GM21529 (cell line): ENCODE measurements around the gene VWF.
"Not testable (repeated sequence)": the region's sequence is repeated elsewhere in the genome, so short reads cannot be mapped to it uniquely, and the experiment has no call there.

ENCODE experiments used
- ATAC-seq: cut with Tn5 transposase; IDR thresholded peaks from one replicate; pipeline ENCODE4 v1.9.1; 2021; ENCODE audit not compliant: unreplicated experiment

Gene VWF

DNA sequence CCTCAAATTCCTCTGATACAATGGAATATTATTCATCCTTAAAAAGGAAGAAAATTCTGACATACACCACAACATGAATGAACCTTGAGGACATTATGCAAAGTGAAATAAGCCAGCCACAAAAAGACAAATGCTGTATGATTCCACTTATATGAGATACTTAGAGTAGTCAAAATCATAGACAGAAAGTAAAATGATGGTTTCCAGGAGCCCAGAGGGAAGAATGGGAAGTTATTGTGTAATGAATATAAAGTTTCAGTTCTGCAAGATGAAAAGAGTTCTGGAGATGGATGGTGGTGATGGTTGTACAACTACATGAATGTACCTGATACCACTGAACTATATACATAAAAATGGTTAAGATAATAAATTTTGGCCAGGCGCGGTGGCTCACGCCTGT is 18.3 kb downstream of the VWF start:
- ATAC-seq: no peak

DNA sequence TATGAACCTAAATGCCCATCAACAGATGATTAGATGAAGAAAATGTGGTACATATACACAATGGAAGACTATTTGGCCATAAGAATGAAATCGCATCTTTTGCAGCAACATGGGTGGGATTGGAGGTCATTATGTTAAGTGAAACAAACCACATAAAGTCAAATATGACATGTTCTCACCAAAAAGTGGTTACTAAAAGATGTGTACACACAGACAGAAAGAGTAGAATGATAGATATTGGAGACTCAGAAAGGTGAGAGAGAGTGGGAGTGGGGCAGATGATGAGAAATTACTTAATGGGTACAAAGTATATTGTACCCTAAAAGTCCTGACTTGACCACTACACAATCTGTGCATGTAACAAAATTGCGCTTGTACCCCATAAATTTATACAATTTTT is 19.6 kb downstream of the VWF start:
- no peak for ATAC-seq

GRCh38 chr12:6104027-6104426 is 20.4 kb downstream of the VWF start:
- no peak for ATAC-seq

DNA sequence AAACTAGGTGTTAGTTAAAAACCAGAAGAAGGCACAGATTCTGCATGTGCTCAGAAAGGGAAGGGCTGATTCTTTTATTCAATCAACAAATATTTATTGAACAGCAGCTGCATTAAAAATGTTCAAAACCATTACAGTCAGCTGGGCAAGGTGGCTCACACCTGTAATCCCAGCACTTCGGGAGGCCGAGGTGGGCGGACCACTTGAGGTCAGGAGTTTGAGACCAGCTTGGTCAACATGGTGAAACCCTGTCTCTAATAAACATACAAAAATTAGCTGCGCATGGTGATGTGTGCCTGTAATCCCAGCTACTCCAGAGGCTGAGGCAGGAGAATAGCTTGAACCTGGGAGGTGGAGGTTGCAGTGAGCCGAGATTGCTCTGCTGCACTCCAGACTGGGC is 22.4 kb downstream of the VWF start:
- ATAC-seq: not testable (repeated sequence)

DNA sequence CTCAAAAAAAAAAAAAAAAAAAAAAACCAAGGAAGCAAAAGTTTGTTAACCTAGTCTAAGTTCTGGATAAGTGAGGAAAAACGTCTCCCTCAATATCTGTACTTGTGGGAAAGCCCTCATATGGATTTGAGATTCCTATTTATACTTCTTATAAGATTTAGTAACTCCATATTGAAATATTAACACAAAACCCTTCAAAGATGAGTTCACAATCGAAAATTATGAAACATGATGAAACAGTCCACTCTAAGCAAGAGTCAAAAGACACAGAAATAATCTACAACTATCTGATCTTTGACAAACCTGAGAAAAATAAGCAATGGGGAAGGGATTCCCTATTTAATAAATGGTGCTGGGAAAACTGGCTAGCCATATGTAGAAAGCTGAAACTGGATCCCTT is 25.2 kb downstream of the VWF start:
- no peak for ATAC-seq

DNA sequence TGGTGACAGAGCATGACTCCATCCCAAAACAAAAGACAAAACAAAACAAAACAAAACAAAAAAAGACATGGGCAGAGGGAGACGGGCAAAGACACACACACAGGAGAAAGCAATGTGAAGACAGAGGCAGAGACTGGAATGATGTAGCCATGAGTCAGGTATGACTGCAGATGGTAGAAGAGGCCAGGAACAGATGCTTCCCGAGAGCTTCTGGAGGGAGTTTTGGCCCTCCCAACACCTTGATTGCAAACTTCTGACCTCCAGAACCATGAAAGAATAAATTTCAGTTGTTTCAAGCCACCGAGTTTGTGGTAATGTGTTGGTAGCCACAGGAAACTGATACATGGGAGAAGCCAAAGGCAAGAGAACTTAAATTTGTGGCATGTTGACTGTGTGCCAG is 27.1 kb downstream of the VWF start:
- no peak for ATAC-seq

DNA sequence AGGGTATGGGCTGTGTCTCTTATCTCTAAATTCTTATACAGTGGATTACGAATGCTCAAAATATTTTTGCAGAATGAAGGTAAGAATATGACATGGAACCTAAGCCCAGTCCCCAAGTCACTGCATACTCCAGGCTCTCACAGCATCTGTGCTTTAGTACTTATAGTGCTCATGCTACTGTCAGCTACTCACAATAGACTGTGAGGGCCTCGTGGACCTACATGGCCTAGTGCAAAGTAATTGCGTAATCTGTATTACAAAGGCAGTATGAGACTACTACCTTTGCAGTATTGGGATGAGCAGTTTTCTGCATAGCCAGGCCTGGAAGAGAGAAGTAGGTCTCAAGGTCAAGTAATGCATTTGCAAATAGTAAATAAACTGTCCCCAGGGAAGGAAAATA is 27.9 kb downstream of the VWF start:
- ATAC-seq: no peak

DNA sequence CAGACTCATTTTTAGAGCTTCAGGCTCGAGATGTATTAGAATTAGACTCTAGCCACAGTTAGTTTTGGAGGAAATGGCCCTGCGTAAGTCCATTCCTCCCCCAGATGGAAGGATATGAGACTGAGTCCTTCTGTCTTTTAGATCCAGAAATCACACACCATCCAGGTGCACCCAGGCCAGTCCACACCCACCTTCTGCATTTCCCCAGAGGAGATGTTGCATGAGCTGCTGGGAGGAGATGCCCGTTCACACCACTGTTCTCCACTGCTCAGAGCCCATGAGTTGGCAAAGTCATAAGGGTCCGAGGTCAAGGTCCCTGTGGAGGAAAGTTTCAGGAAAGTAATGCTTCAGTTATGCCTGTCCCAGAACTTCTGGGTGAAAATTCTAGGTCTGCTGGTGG is 29.2 kb downstream of the VWF start:
- no peak for ATAC-seq

DNA sequence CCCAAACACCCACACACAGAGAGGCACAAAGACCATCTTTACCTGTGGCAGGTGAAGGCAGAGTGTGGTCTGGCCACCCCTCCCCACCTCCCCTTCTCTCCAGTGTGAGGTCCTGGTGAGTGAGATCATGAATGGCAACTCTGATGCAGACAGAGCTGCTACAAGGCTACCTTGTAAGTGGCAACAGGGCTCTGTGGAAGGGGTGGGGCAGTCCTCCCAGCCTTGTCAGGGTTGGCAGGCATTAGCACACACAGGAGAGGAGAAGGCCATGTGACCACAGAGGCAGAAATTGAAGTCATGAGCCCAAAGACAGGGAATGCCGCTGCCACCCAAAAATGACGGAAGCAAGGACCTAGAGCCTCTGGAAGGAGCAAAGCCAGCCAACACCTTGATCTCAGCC is 30.7 kb downstream of the VWF start:
- ATAC-seq: no peak

GRCh38 chr12:6092784-6093722 is 31.4 kb downstream of the VWF start:
- no peak for ATAC-seq

DNA sequence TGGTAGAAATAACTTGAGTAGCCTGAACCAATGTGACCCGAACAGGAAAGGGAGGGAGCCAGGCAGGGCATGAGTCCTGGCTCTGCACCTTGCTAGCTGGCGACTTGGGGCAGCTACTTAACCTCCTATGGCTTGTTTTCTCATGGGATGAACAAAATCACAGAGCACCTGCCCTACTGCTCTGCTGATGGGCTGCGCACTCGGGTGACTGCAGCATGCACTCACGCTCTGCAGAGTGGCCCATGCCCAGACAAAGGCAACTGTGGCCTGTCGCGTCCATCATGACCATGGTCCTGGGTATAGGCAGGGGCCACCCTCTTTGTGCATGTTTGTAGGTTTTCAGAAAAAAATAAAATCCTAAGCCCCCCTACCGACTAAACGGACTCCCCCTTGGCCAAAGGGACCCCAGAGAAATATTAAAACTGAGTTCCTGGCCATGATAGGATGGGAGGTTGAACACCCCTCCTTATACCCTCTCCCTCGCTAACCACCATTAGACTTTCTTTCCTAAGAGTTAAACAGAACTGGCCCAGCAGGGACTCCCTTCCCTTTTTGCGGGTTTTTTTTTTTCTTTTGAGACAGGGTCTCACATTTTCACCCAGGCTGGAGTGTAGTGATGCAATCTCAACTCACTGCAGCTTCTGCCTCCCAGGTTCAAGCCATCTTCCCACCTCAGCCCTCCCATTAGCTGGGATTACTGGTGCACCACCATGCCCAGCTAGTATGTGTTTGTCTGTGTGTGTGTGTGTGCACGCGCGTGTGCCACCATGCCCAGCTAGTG is 32.5 kb downstream of the VWF start:
- no peak for ATAC-seq

GRCh38 chr12:6090803-6091202 is 33.7 kb downstream of the VWF start:
- ATAC-seq: no peak

GRCh38 chr12:6088921-6089747 is 35.3 kb downstream of the VWF start:
- ATAC-seq: no peak

DNA sequence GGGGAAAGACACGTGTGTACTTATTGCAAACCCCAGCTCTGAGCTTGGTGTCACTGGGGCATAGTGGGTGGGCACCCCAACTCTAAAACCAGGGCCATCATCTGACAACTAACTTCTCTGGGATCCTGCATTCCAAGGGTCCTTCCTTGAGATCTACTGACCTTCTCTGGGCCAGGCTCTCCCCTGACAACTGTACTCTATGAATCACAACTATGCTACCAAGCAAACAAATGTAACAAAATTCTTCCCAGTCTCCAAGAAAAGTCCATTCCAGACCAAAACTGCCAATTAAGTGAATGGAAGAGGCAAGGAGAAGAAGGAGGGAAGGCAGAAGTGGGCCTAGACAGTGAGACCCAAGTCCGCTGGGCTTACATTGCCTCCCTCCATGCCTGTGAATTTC is 38.2 kb downstream of the VWF start:
- no peak for ATAC-seq

GRCh38 chr12:6085841-6086240 is 38.6 kb downstream of the VWF start:
- ATAC-seq: no peak

GRCh38 chr12:6084969-6085450 is 39.5 kb downstream of the VWF start:
- no peak for ATAC-seq

- ATAC-seq: no peak
These were observed 40.1 kb downstream of the VWF start for GRCh38 chr12:6084261-6084968.

DNA sequence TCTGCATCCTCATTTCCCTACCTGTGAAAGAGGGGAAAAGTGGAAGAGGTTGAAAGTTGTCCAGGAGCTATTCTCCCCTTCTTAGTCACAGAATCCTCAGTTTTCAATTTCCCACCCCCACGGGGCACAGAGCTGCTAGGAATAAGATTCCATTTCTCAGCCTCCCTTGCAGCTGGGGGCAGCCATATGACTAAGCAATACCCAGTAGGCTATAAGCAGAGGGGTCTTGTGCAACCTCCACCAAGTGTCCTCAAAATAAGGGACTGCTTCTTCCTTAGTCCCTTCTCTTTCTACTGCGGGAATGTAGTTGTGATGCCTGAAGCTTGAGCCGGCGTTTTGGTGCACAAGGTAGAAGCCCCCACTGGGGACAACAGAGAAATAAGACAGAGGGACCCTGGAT is 40.9 kb downstream of the VWF start:
- no peak for ATAC-seq

DNA sequence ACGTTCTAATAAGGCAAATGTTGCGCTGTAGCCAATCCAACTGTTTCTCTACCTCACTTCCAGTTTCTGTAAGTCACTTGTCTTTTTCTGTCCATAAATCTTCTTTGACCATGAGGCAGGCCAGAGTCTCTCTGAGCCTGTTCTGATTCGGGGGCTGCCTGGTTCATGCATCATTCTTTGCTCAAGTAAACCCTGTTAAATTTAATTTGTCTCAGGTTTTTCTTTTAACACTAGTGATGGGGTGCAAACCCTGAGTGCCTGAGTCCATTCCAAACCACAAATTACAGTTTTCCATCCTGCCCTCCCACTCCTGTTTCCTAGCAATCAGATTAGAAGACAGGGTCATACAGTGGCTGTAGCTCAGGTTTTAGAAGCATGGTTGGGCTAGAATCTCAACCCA is 41.9 kb downstream of the VWF start:
- ATAC-seq: no peak

DNA sequence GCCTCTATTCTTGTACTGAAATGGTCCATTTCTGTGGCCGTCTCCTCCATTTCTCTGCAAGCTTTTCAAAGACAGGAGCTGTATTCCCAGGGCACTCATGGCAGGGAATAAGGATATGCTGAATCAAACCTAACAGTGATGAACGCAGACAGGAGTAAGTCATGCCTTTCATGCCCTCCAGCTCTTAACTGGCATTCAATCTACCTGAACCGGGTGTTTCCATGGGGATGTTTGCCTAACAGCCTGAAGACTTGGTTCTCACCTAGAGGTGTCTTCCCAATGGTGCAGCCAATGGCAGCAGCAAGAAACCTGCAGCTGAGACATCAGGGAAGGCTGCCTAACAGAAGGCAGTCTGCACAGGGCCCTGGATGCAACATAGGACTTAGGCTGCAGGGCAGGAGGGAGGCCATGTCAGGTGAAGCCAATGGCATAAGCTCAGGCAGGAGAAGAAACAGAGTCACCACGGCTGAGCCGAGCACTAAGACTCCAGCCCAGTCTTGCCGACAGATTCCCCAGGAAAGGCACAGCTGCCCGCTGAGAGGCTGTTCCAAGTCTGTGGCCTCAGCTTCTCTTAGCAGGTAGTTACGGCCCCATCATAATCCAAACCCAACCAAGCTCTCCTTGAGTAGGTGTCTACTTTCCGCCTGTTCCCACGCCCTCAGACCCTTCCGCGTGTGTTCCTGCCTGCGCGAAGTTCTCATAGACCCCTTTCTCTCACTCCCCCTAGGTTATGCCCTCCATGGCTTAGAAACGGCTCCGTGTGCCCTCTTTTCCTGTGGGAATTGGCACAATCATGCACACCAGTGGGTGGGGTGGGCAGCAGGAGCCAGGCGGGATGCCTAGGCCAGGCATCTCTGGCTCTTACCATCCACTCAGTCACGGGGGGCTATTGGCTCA is 44.1 kb downstream of the VWF start:
- no peak for ATAC-seq
